ENCODE measurements around the gene LPP.

GRCh38 chr3:188108703-188109412, 45.1 kb upstream of the LPP start:
- no peak for TF ChIP-seq TAF1 (IDR thresholded peaks at IDR 0.05; ENCODE audit: low read depth, low read length)
- TF ChIP-seq POLR2A (IDR thresholded peaks at IDR 0.05; ENCODE audit: low read depth, low read length) = no peak

Measured in GM12891 (cell line).